H1 (cell line): ENCODE measurements around the gene CNNM2. TPM values are rescaled to one million over a fixed set of nuclear protein-coding genes. Genes with fewer than 3 reads are reported as not detected.

Source experiments
- CTCF ChIA-PET: fragments of 300-600 bp; sonication (Branson Sonifier 250); formaldehyde crosslinking; loops from one replicate; lab custom pipeline; 2021; ENCODE audit not compliant: partially characterized antibody; lab: Charles Lee
- POLR2A ChIA-PET: fragments of 300-600 bp; sonication (Branson Sonifier 250); formaldehyde crosslinking; loops from one replicate; lab custom pipeline; 2021; ENCODE audit warnings: inconsistent platforms; ENCODE audit not compliant: partially characterized antibody; lab: Charles Lee
- DNase-seq, 2 experiments: peaks; one replicate each; pipeline versions ENCODE4 v3.0.0 to v3.0.0-alpha.2; 2010 to 2022; ENCODE audit warnings: low spot score in 2 of 2, low read depth in 1 of 2, mixed read lengths in 1 of 2
- FAIRE-seq: peaks from 2 replicates; lab custom pipeline; 2011; peaks lifted over from hg19 to GRCh38; lab: Jason Lieb, UNC
- H2AFZ ChIP-seq: 2 replicates; pipeline ENCODE4 v1.8.1; 2012; ENCODE audit warnings: low read length, inconsistent platforms
- H2AK5ac ChIP-seq: 2 replicates; pipeline ENCODE4 v1.6.1; 2013; ENCODE audit warnings: low read depth, low read length
- H2BK120ac ChIP-seq: replicated peaks from 2 replicates; pipeline ENCODE3; 2013; ENCODE audit warnings: low read depth, low read length, inconsistent platforms
- H2BK12ac ChIP-seq: 2 replicates; pipeline ENCODE4 v1.6.1; 2013; ENCODE audit warnings: low read depth, low read length
- H2BK15ac ChIP-seq: 2 replicates; pipeline ENCODE4 v1.6.1; 2013; ENCODE audit warnings: low read length
- H2BK20ac ChIP-seq: 2 replicates; pipeline ENCODE4 v1.6.1; 2013; ENCODE audit warnings: low read length
- H2BK5ac ChIP-seq: 2 replicates; pipeline ENCODE4 v1.6.1; 2013; ENCODE audit warnings: low read depth, low read length
- H3K14ac ChIP-seq: 2 replicates; pipeline ENCODE4 v1.6.1; 2013; ENCODE audit warnings: inconsistent platforms; ENCODE audit not compliant: insufficient read length
- H3K18ac ChIP-seq: 2 replicates; pipeline ENCODE4 v1.6.1; 2013; ENCODE audit warnings: low read length; ENCODE audit errors: extremely low read depth
- H3K23ac ChIP-seq: 2 replicates; pipeline ENCODE4 v1.6.1; 2013; ENCODE audit warnings: inconsistent platforms; ENCODE audit not compliant: insufficient read length
- H3K23me2 ChIP-seq: 2 replicates; pipeline ENCODE4 v1.6.1; 2013; ENCODE audit warnings: low read depth, low read length
- H3K27ac ChIP-seq: 2 replicates; pipeline ENCODE4 v1.6.1; 2011; ENCODE audit warnings: low read depth, low read length, inconsistent platforms
- H3K27me3 ChIP-seq, 4 experiments: replicated peaks in 1 of 4; 1 replicate in 1 of 4; 2 replicates in 3 of 4; pipeline versions ENCODE4 v1.6.1 to v1.8.1; 2011 to 2013; ENCODE audit warnings: low read length in 3 of 4, mild to moderate bottlenecking in 3 of 4, inconsistent platforms in 2 of 4, mixed read lengths in 2 of 4, moderate library complexity in 1 of 4; ENCODE audit not compliant: control insufficient read depth in 3 of 4, insufficient read depth in 3 of 4; ENCODE audit errors: extremely low read depth in 1 of 4
- H3K36me3 ChIP-seq, 4 experiments: 2 replicates each; pipeline versions ENCODE4 v1.6.1 to v1.8.1; 2011 to 2013; ENCODE audit warnings: mild to moderate bottlenecking in 4 of 4, low read length in 3 of 4, moderate library complexity in 2 of 4, control low read depth in 1 of 4, inconsistent platforms in 1 of 4; ENCODE audit not compliant: insufficient read depth in 4 of 4, control insufficient read depth in 2 of 4
- H3K4ac ChIP-seq: replicated peaks from 2 replicates; pipeline ENCODE3; 2013; ENCODE audit warnings: low read length, low read depth, mixed read lengths, inconsistent platforms; ENCODE audit not compliant: insufficient read length
- H3K4me1 ChIP-seq, 4 experiments: replicated peaks in 1 of 4; 1 replicate in 1 of 4; 2 replicates in 3 of 4; pipeline versions ENCODE4 v1.6.1 to v1.8.1; 2011 to 2013; ENCODE audit warnings: low read length in 3 of 4, inconsistent platforms in 2 of 4, mixed read lengths in 1 of 4; ENCODE audit not compliant: insufficient read depth in 4 of 4, control insufficient read depth in 3 of 4
- H3K4me2 ChIP-seq, 2 experiments: 2 replicates each; pipeline versions ENCODE4 v1.6.1 to v1.8.1; 2011 to 2013; ENCODE audit warnings: low read depth in 2 of 2, low read length in 2 of 2, control low read depth in 1 of 2, inconsistent platforms in 1 of 2, mild to moderate bottlenecking in 1 of 2; ENCODE audit not compliant: insufficient read depth in 1 of 2
- H3K4me3 ChIP-seq, 4 experiments: fragments of 200-600, 300-600 bp in 1 of 4; sonication (generic), shearing (Covaris generic), sonication (Bioruptor Twin) in 1 of 4; 2 replicates each; pipeline versions ENCODE4 v1.5.1 to v1.8.1; 2011 to 2016; ENCODE audit warnings: low read length in 4 of 4, low read depth in 3 of 4, control low read depth in 2 of 4, inconsistent platforms in 2 of 4, mild to moderate bottlenecking in 2 of 4, mixed read lengths in 1 of 4, moderate library complexity in 1 of 4; ENCODE audit not compliant: insufficient read depth in 2 of 4; ENCODE audit errors: extremely low read depth in 1 of 4
- H3K56ac ChIP-seq: replicated peaks from 2 replicates; pipeline ENCODE3; 2013; ENCODE audit warnings: low read depth, mild to moderate bottlenecking, mixed read lengths, low read length, inconsistent platforms; ENCODE audit not compliant: insufficient read length
- H3K79me1 ChIP-seq: 2 replicates; pipeline ENCODE4 v1.6.1; 2013; ENCODE audit warnings: low read depth, low read length, control low read depth
- H3K79me2 ChIP-seq, 2 experiments: 2 replicates each; pipeline versions ENCODE4 v1.6.1 to v1.8.1; 2012 to 2013; ENCODE audit warnings: low read length in 2 of 2, mild to moderate bottlenecking in 2 of 2, inconsistent platforms in 1 of 2; ENCODE audit not compliant: insufficient read depth in 2 of 2, control insufficient read depth in 1 of 2
- H3K9ac ChIP-seq, 4 experiments: replicated peaks in 1 of 4; 1 replicate in 1 of 4; 2 replicates in 3 of 4; pipeline versions ENCODE4 v1.6.1 to v1.8.1; 2011 to 2013; ENCODE audit warnings: low read depth in 3 of 4, low read length in 3 of 4, control low read depth in 2 of 4, mild to moderate bottlenecking in 2 of 4, moderate library complexity in 2 of 4, inconsistent platforms in 1 of 4; ENCODE audit errors: extremely low read depth in 1 of 4
- H3K9me3 ChIP-seq, 2 experiments: 2 replicates each; pipeline versions ENCODE4 v1.6.1 to v1.8.1; 2012 to 2013; ENCODE audit warnings: mild to moderate bottlenecking in 2 of 2, moderate library complexity in 2 of 2, control low read depth in 1 of 2, inconsistent platforms in 1 of 2, low read depth in 1 of 2, low read length in 1 of 2, mixed read lengths in 1 of 2; ENCODE audit not compliant: insufficient read depth in 2 of 2
- H4K20me1 ChIP-seq, 2 experiments: replicated peaks in 1 of 2; 2 replicates each; pipeline versions ENCODE3 to v1.8.1; 2011 to 2013; ENCODE audit warnings: inconsistent platforms in 2 of 2, low read length in 2 of 2, mild to moderate bottlenecking in 1 of 2; ENCODE audit not compliant: insufficient read depth in 2 of 2, control insufficient read depth in 1 of 2
- H4K5ac ChIP-seq: 2 replicates; pipeline ENCODE4 v1.6.1; 2013; ENCODE audit warnings: low read length, low read depth, mixed read lengths, inconsistent platforms; ENCODE audit not compliant: insufficient read length
- H4K8ac ChIP-seq: 2 replicates; pipeline ENCODE4 v1.8.0; 2013; ENCODE audit warnings: mild to moderate bottlenecking, moderate library complexity, low read length, inconsistent platforms; ENCODE audit not compliant: insufficient read depth; ENCODE audit errors: extremely low read depth
- H4K91ac ChIP-seq: replicated peaks from 2 replicates; pipeline ENCODE3; 2013; ENCODE audit warnings: low read length, mixed read lengths, inconsistent platforms; ENCODE audit not compliant: insufficient read length
- ASH2L ChIP-seq: fragments of 200-600, 300-600 bp; sonication (generic); IDR thresholded peaks from one replicate; pipeline ENCODE4 v1.7.1; 2017; ENCODE audit warnings: low read length
- CBX8 ChIP-seq: fragments of 300-800, 300-1000 bp; sonication (generic); IDR thresholded peaks from 2 replicates; pipeline ENCODE4 v1.7.1; 2016; ENCODE audit warnings: low read depth, low read length, borderline replicate concordance
- CTBP2 ChIP-seq: IDR thresholded peaks from 2 replicates; pipeline ENCODE4 v1.7.0; 2011; ENCODE audit warnings: borderline replicate concordance, mild to moderate bottlenecking, moderate library complexity, mixed read lengths, low read length; ENCODE audit not compliant: insufficient read depth, insufficient read length
- EGR1 ChIP-seq: IDR thresholded peaks from 2 replicates; pipeline ENCODE4 v1.6.1; 2011; ENCODE audit warnings: low read depth, low read length, borderline replicate concordance
- EZH2 ChIP-seq: fragments of 200-600 bp; sonication (generic); IDR thresholded peaks from 2 replicates; pipeline ENCODE4 v1.7.1; 2012; ENCODE audit warnings: low read depth, mild to moderate bottlenecking, moderate library complexity, low read length, inconsistent platforms; ENCODE audit not compliant: severe bottlenecking
- HDAC2 ChIP-seq, 2 experiments: fragments of 300-600 bp in 1 of 2; sonication (generic) in 1 of 2; IDR thresholded peaks; 2 replicates each; pipeline ENCODE4 v1.6.1; 2011 to 2012; ENCODE audit warnings: low read depth in 2 of 2, low read length in 2 of 2, mild to moderate bottlenecking in 2 of 2, moderate library complexity in 2 of 2, borderline replicate concordance in 1 of 2, inconsistent platforms in 1 of 2
- KDM5A ChIP-seq: fragments of 200-600 bp; IDR thresholded peaks from 2 replicates; pipeline ENCODE4 v1.7.1; 2012; ENCODE audit warnings: mild to moderate bottlenecking, low read length, inconsistent platforms, mixed read lengths
- SP4 ChIP-seq: IDR thresholded peaks from 2 replicates; pipeline ENCODE4 v1.6.1; 2012; ENCODE audit warnings: low read length, inconsistent platforms
- SUZ12 ChIP-seq: fragments of 200-600 bp; sonication (generic); IDR thresholded peaks from 2 replicates; pipeline ENCODE4 v1.6.1; 2012; ENCODE audit warnings: mild to moderate bottlenecking, inconsistent platforms, low read length, moderate library complexity, mixed read lengths
- TBP ChIP-seq: IDR thresholded peaks from 2 replicates; pipeline ENCODE4 v1.6.1; 2011; ENCODE audit warnings: low read depth, low read length, improper control_type of control experiment
- WGBS, 2 experiments: shearing (Covaris generic) in 1 of 2; methylation state at CpG; one replicate each; pipeline versions ENCODE4 v1.1.6 to v1.1.7; 2013 to 2015; ENCODE audit warnings: low lambda C conversion rate in 2 of 2, mixed read lengths in 2 of 2, inconsistent platforms in 1 of 2, low coverage in 1 of 2, missing lambda C conversion rate in 1 of 2; ENCODE audit not compliant: insufficient replicate concordance in 2 of 2, insufficient coverage in 1 of 2, insufficient read length in 1 of 2; ENCODE audit errors: extremely low coverage in 1 of 2, missing lambda C conversion rate in 1 of 2; 5-methylcytosine and 5-hydroxymethylcytosine counted together
- polyA plus RNA-seq, 7 experiments: library from polyadenylated mRNA; depleted of rRNA in 3 of 7; stranded (reverse) in 5 of 7; unstranded in 2 of 7; fragments of >200 nt in 5 of 7; fragments of 200-250 nt in 2 of 7; gene quantifications; 1 replicate in 5 of 7; 2 replicates in 1 of 7; 4 replicates in 1 of 7; pipeline versions ENCODE4 v1.2.1 to v1.2.3, GENCODE V29; 2011 to 2013; ENCODE audit warnings: missing spikeins in 2 of 7, mixed read lengths in 2 of 7
- total RNA-seq: library from RNA; stranded (reverse); fragmentation: NEBNext Ultra II Directional; extraction: Animal tissue kit (Norgen Biotek cat#: 25700); gene quantifications from 2 replicates; pipeline ENCODE4 v1.2.1, GENCODE V29; 2021

CNNM2 gene
- total and polyA plus RNA-seq, 2 of the 8 experiments (the other 6 are each of a cell fraction or from before 2014, with no cell fraction given) = 7.3 to 23.6 TPM

- FAIRE-seq = no peak
- no peak for TF ChIP-seq EGR1
- no peak for TF ChIP-seq HDAC2 (IDR thresholded peaks at IDR 0.05; ENCODE audit: borderline replicate concordance in 1 of 2, low read depth in 2 of 2, low read length in 2 of 2)
- TF ChIP-seq CTBP2 = no peak
- no peak for TF ChIP-seq TBP
- no peak for TF ChIP-seq SP4
- no peak for TF ChIP-seq KDM5A
- TF ChIP-seq EZH2 = no peak
- TF ChIP-seq CBX8 = no peak
- TF ChIP-seq SUZ12 = no peak
- no peak for TF ChIP-seq ASH2L
Measured at GRCh38 chr10:103019425-103019824, 101.3 kb downstream of the CNNM2 start.

More at GRCh38 chr10:103019425-103019824, 101.3 kb downstream of the CNNM2 start:
- peaks cover 0 to 8% (median 1%) of the 10 kb centered on the region in 4 experiments; a peak in 2 of 7 replicates for H3K4me1 ChIP-seq
- H3K4ac ChIP-seq = no peak overlapping the region
- H2AFZ ChIP-seq = no peak overlapping the region
- H2AK5ac ChIP-seq = no peak overlapping the region
- no peak overlapping the region for H2BK120ac ChIP-seq
- no peaks in the 10 kb centered on the region for H3K9me3 ChIP-seq
- POLR2A ChIA-PET = no interaction called here
- H4K5ac ChIP-seq = no peak overlapping the region
- H3K4me3 ChIP-seq = no peak overlapping the region
- H3K18ac ChIP-seq = no peak overlapping the region
- H3K36me3 ChIP-seq = no peaks in the 10 kb centered on the region
- H3K56ac ChIP-seq = no peak overlapping the region
- H4K20me1 ChIP-seq = no peaks in the 10 kb centered on the region
- no peak overlapping the region for H2BK5ac ChIP-seq
- no peaks in the 10 kb centered on the region; a peak in 1 of 4 replicates for H3K79me2 ChIP-seq
- CTCF ChIA-PET = interaction anchor here (1.2 kb wide), 1 partner anchor 24 kb away, joined by 4 read pairs; no protein-coding TSS in a partner anchor
- no peak for DNase-seq
- H3K79me1 ChIP-seq = no peaks in the 10 kb centered on the region
- no peak overlapping the region for H3K14ac ChIP-seq
- no peaks in the 10 kb centered on the region for H3K27me3 ChIP-seq
- no peaks in the 10 kb centered on the region for H3K23me2 ChIP-seq
- no peak overlapping the region for H4K91ac ChIP-seq
- H2BK15ac ChIP-seq = no peak overlapping the region
- H3K27ac ChIP-seq = no peak overlapping the region
- H2BK20ac ChIP-seq = no peak overlapping the region
- H3K9ac ChIP-seq = no peak overlapping the region
- H2BK12ac ChIP-seq = no peak overlapping the region
- no peak overlapping the region for H3K4me2 ChIP-seq
- no peak overlapping the region for H4K8ac ChIP-seq
- no peak overlapping the region for H3K23ac ChIP-seq
- WGBS, 2 experiments = 95% methylated on average over 3 of the region's 3 CpGs; no CpG with 5 or more reads in 1 of the 2 experiments
